Keratinocyte (primary cell): ENCODE results near the gene SOX30. TPM values are rescaled to one million over a fixed set of nuclear protein-coding genes. Genes with fewer than 3 reads are reported as not detected.
"Not testable (repeated sequence)": the region's sequence is repeated elsewhere in the genome, so short reads cannot be mapped to it uniquely, and the experiment has no call there.

Source experiments
- DNase-seq: peaks from one replicate; pipeline ENCODE4 v3.0.0-alpha.2; 2011; ENCODE audit warnings: low read depth, missing footprints, low spot score
- FAIRE-seq: peaks from 2 replicates; lab custom pipeline; 2011; peaks lifted over from hg19 to GRCh38; lab: Jason Lieb, UNC
- H2AFZ ChIP-seq: 2 replicates; pipeline ENCODE4 v1.6.0; 2012; ENCODE audit warnings: low read length, control low read depth, inconsistent platforms; ENCODE audit not compliant: control insufficient read depth
- H3K27ac ChIP-seq: 2 replicates; pipeline ENCODE4 v1.5.1; 2011; ENCODE audit warnings: low read length; ENCODE audit not compliant: control insufficient read depth, insufficient read depth
- H3K27me3 ChIP-seq: 3 replicates; pipeline ENCODE4 v1.6.0; 2011; ENCODE audit warnings: low read length; ENCODE audit not compliant: control insufficient read depth, insufficient read depth; ENCODE audit errors: extremely low read depth
- H3K36me3 ChIP-seq, 2 experiments: 2 replicates in 1 of 2; 3 replicates in 1 of 2; pipeline ENCODE4 v1.5.1; 2011; ENCODE audit warnings: low read length in 2 of 2, mild to moderate bottlenecking in 1 of 2; ENCODE audit not compliant: control insufficient read depth in 2 of 2, insufficient read depth in 2 of 2; ENCODE audit errors: extremely low read depth in 1 of 2
- H3K4me1 ChIP-seq: 3 replicates; pipeline ENCODE4 v1.5.1; 2011; ENCODE audit warnings: low read length; ENCODE audit not compliant: control insufficient read depth, insufficient read depth; ENCODE audit errors: extremely low read depth
- H3K4me2 ChIP-seq: 3 replicates; pipeline ENCODE4 v1.6.0; 2011; ENCODE audit warnings: low read depth, low read length; ENCODE audit not compliant: control insufficient read depth, insufficient read depth; ENCODE audit errors: extremely low read depth
- H3K4me3 ChIP-seq, 3 experiments: fragments of 200-600 bp in 1 of 3; sonication (generic) in 1 of 3; 2 replicates in 2 of 3; 3 replicates in 1 of 3; pipeline ENCODE4 v1.5.1; 2011 to 2016; ENCODE audit warnings: low read length in 3 of 3, mild to moderate bottlenecking in 3 of 3, control low read depth in 2 of 3, inconsistent platforms in 1 of 3, low read depth in 1 of 3, mixed read lengths in 1 of 3, mixed run types in 1 of 3, moderate library complexity in 1 of 3; ENCODE audit not compliant: control insufficient read depth in 2 of 3, insufficient read depth in 2 of 3; ENCODE audit errors: extremely low read depth in 1 of 3
- H3K79me2 ChIP-seq: 2 replicates; pipeline ENCODE4 v1.6.0; 2012; ENCODE audit warnings: low read length; ENCODE audit not compliant: control insufficient read depth, insufficient read depth
- H3K9ac ChIP-seq: 3 replicates; pipeline ENCODE4 v1.6.0; 2011; ENCODE audit warnings: low read length; ENCODE audit not compliant: control insufficient read depth, insufficient read depth; ENCODE audit errors: extremely low read depth
- H3K9me1 ChIP-seq: 3 replicates; pipeline ENCODE4 v1.6.0; 2011; ENCODE audit warnings: low read length; ENCODE audit not compliant: control insufficient read depth, insufficient read depth; ENCODE audit errors: extremely low read depth
- H3K9me3 ChIP-seq: 2 replicates; pipeline ENCODE4 v1.5.1; 2012; ENCODE audit warnings: low read depth, low read length; ENCODE audit not compliant: control insufficient read depth
- H4K20me1 ChIP-seq: 3 replicates; pipeline ENCODE4 v1.6.0; 2011; ENCODE audit warnings: low read length; ENCODE audit not compliant: control insufficient read depth, insufficient read depth; ENCODE audit errors: extremely low read depth
- EZH2 ChIP-seq: IDR thresholded peaks from one replicate; pipeline ENCODE4 v1.6.1; 2012; ENCODE audit warnings: inconsistent platforms, mild to moderate bottlenecking, low read length, moderate library complexity
- dilution Hi-C: fragments of 300-500 bp; cut with MboI; formaldehyde crosslinking; loops from one replicate; pipeline ENCODE4 v1.7.0; 2020; ENCODE audit warnings: low sequenced_read_pairs; ENCODE audit not compliant: extremely low pct_ligation_motif_present
- polyA plus RNA-seq, 5 experiments: library from polyadenylated mRNA; depleted of rRNA in 3 of 5; stranded (reverse) in 3 of 5; stranded (forward) in 1 of 5; unstranded in 1 of 5; fragments of >200 nt; gene quantifications; 1 replicate in 1 of 5; 2 replicates in 3 of 5; 3 replicates in 1 of 5; pipeline versions ENCODE4 v1.2.1 to v1.2.3, GENCODE V29; 2011 to 2012; ENCODE audit warnings: missing spikeins in 2 of 5, low read depth in 1 of 5, low replicate concordance in 1 of 5
- TF ChIP-seq, protein P1 (sequence below), 3 experiments: IDR thresholded peaks in 1 of 3; conservative IDR thresholded peaks in 1 of 3; optimal IDR thresholded peaks in 1 of 3; 2 replicates in 2 of 3; 3 replicates in 1 of 3; pipeline versions ENCODE3 to v1.5.1; 2011; ENCODE audit warnings: low read length in 3 of 3, mild to moderate bottlenecking in 3 of 3, moderate library complexity in 2 of 3, control low read depth in 1 of 3, inconsistent platforms in 1 of 3; ENCODE audit not compliant: insufficient read depth in 2 of 3; ENCODE audit errors: extremely low read depth in 1 of 3

Gene SOX30
- polyA plus RNA-seq, 1 donor (not counting 4 experiments of a cell fraction or from before 2014, with no cell fraction given) = 0.05 TPM

DNA sequence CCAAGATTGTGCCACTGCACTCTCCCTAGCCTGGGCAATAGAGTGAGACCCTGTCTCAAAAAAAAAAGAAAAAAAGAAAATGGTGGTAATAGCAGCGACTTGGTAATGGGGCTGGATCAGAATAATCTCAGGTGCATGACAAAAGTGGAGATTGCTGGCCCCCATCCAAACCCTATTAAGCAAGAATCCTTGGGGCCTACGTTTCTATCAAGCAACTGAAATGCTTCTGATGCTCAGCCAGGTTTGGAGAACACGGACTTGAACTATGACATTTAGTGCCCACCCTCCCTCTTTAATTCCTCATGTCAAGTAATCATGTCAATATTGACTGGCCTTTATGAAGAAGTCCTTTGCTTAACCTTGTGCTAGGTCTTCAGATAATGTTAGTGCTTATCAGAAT, 25.7 kb upstream of the SOX30 start:
- Histone ChIP-seq H4K20me1 (no peaks in the 10 kb centered on the region), H3K27ac (no peak overlapping the region), H3K4me2 (no peak overlapping the region), H3K36me3 (no peaks in the 10 kb centered on the region), H3K9me3 (no peaks in the 10 kb centered on the region), H2AFZ (no peak overlapping the region), H3K4me1 (no peaks in the 10 kb centered on the region), H3K9ac (no peak overlapping the region), H3K79me2 (no peaks in the 10 kb centered on the region), H3K4me3 (no peak overlapping the region), H3K9me1 (no peaks in the 10 kb centered on the region), H3K27me3 (no peaks in the 10 kb centered on the region)
- dilution Hi-C loops = no loop called here
- FAIRE-seq = no peak
- DNase-seq = no peak
- TF ChIP-seq EZH2 = no peak
- TF ChIP-seq, protein P1, sequence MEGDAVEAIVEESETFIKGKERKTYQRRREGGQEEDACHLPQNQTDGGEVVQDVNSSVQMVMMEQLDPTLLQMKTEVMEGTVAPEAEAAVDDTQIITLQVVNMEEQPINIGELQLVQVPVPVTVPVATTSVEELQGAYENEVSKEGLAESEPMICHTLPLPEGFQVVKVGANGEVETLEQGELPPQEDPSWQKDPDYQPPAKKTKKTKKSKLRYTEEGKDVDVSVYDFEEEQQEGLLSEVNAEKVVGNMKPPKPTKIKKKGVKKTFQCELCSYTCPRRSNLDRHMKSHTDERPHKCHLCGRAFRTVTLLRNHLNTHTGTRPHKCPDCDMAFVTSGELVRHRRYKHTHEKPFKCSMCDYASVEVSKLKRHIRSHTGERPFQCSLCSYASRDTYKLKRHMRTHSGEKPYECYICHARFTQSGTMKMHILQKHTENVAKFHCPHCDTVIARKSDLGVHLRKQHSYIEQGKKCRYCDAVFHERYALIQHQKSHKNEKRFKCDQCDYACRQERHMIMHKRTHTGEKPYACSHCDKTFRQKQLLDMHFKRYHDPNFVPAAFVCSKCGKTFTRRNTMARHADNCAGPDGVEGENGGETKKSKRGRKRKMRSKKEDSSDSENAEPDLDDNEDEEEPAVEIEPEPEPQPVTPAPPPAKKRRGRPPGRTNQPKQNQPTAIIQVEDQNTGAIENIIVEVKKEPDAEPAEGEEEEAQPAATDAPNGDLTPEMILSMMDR (optimal IDR thresholded peaks at IDR 0.05 in 1 of 3, IDR thresholded peaks at IDR 0.05 in 1 of 3, conservative IDR thresholded peaks at IDR 0.05 in 1 of 3; ENCODE audit: extremely low read depth in 1 of 3, insufficient read depth in 2 of 3, low read length in 3 of 3) = no peak

DNA sequence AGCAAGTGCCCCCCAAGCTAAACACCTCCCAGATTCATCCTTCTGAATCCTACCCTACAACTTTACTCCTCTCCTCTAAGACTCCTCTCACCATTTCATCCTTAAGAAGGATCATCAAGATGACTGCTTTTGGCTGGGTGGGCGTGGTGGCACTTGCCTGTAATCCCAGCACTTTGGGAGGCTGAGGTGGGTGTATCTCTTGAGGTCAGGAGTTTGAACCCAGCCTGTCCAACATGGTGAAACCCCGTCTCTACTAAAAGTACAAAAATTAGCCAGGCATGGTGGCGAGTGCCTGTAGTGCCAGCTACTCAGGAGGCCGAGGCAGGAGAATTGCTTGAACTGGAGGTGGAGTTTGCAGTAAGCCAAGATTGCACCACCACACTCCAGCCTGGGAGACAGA, 22.1 kb upstream of the SOX30 start:
- dilution Hi-C loops, H4K20me1 ChIP-seq, H3K9me3 ChIP-seq, H3K9me1 ChIP-seq, H3K4me3 ChIP-seq, H3K36me3 ChIP-seq, H3K4me1 ChIP-seq, H3K79me2 ChIP-seq, H3K4me2 ChIP-seq, H3K27ac ChIP-seq, H3K9ac ChIP-seq, DNase-seq, H2AFZ ChIP-seq, FAIRE-seq: not testable (repeated sequence)
- peaks cover 16% of the 10 kb centered on the region for H3K27me3 ChIP-seq

DNA sequence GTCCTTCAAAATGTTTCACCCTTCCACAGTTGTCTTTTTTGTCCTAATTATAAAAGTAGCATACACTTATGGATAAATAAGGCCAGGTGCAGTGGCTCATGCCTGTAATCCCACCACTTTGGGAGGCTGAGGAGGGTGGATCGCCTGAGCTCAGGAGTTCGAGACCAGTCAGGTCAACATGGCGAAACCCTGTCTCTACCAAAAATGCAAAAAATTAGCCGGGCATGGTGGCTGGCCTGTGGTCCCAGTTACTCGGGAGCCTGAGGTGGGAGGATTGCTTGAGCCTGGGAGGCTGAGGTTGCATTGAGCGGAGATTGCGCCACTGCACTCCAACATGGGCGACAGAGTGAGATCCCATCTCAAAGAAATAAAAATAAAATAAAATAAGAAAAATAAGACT, 20.7 kb upstream of the SOX30 start:
- Histone ChIP-seq H3K27ac (no peak overlapping the region), H4K20me1 (no peaks in the 10 kb centered on the region), H2AFZ (no peak overlapping the region), H3K79me2 (no peaks in the 10 kb centered on the region), H3K36me3 (no peaks in the 10 kb centered on the region), H3K4me2 (no peak overlapping the region), H3K9ac (no peak overlapping the region), H3K4me3 (no peak overlapping the region), H3K27me3 (peaks cover 16% of the 10 kb centered on the region), H3K9me3 (no peaks in the 10 kb centered on the region), H3K4me1 (peaks cover 5% of the 10 kb centered on the region), H3K9me1 (no peaks in the 10 kb centered on the region)
- FAIRE-seq = no peak
- DNase-seq = no peak
- dilution Hi-C loops = no loop called here
- no peak for TF ChIP-seq EZH2
- TF ChIP-seq, protein P1 (optimal IDR thresholded peaks at IDR 0.05 in 1 of 3, IDR thresholded peaks at IDR 0.05 in 1 of 3, conservative IDR thresholded peaks at IDR 0.05 in 1 of 3; ENCODE audit: extremely low read depth in 1 of 3, insufficient read depth in 2 of 3, low read length in 3 of 3) = no peak
